Esophagus muscularis mucosa (tissue), 4 donors: ENCODE results near the gene PPP2R3A. TPM values are rescaled to one million over a fixed set of nuclear protein-coding genes. Genes with fewer than 3 reads are reported as not detected.
"Not testable (repeated sequence)": the region's sequence is repeated elsewhere in the genome, so short reads cannot be mapped to it uniquely, and the experiment has no call there.

Source experiments
- DNase-seq: peaks from one replicate; pipeline ENCODE4 v3.0.0-alpha.2; 2017; ENCODE audit errors: extremely low spot score
- H3K27ac ChIP-seq, 4 donors: fragments of 200-600 bp; sonication (generic); replicated peaks in 1 of 4; 1 replicate in 3 of 4; 2 replicates in 1 of 4; pipeline ENCODE4 v1.5.1; 2016 to 2019; ENCODE audit warnings: mild to moderate bottlenecking in 1 of 4
- H3K27me3 ChIP-seq, 4 donors: fragments of 200-600 bp; sonication (generic); one replicate each; pipeline versions ENCODE4 v1.5.1 to v1.6.0; 2016 to 2019
- H3K36me3 ChIP-seq, 4 donors: fragments of 200-600 bp; sonication (generic); one replicate each; pipeline ENCODE4 v1.5.1; 2016 to 2019
- H3K4me1 ChIP-seq, 4 donors: fragments of 200-600 bp; sonication (generic); one replicate each; pipeline ENCODE4 v1.5.1; 2016 to 2019
- H3K4me3 ChIP-seq, 4 donors: fragments of 200-600 bp; sonication (generic); 1 replicate in 2 of 4; 2 replicates in 2 of 4; pipeline ENCODE4 v1.5.1; 2016 to 2019; ENCODE audit warnings: mild to moderate bottlenecking in 4 of 4, moderate library complexity in 1 of 4
- H3K9me3 ChIP-seq, 4 donors: fragments of 200-600 bp; sonication (generic); 1 replicate in 3 of 4; 2 replicates in 1 of 4; pipeline ENCODE4 v1.5.1; 2016 to 2019
- EP300 ChIP-seq: sonication (generic); formaldehyde crosslinking; IDR thresholded peaks from one replicate; pipeline ENCODE4 v1.6.1; 2017; ENCODE audit warnings: antibody characterized with exemption
- POLR2A ChIP-seq: fragments of 450-650 bp; IDR thresholded peaks from one replicate; pipeline ENCODE4 v1.6.1; 2017; ENCODE audit warnings: antibody characterized with exemption, moderate library complexity, mild to moderate bottlenecking, low read depth
- POLR2AphosphoS5 ChIP-seq, 2 donors: sonication (generic); formaldehyde crosslinking; IDR thresholded peaks; one replicate each; pipeline ENCODE4 v1.6.1; 2017; ENCODE audit warnings: antibody characterized with exemption in 2 of 2
- WGBS: methylation state at CpG from one replicate; pipeline ENCODE4 v1.1.5; 2018; 5-methylcytosine and 5-hydroxymethylcytosine counted together
- intact Hi-C: fragments of 100-400 bp; cut with DNase I; formaldehyde crosslinking; loops from one replicate; pipeline ENCODE4 v1.15.1; 2023
- total RNA-seq, 4 donors: library from RNA; depleted of rRNA; stranded (reverse); fragments of >200 nt; gene quantifications; one replicate each; pipeline versions ENCODE4 v1.1.0 to v1.2.1, GENCODE V29; 2016
- TF ChIP-seq, protein P1 (sequence below), 3 experiments: fragments of 200-600 bp in 2 of 3; fragments of 450-650 bp in 1 of 3; sonication (generic) in 2 of 3; IDR thresholded peaks; one replicate each; pipeline ENCODE4 v1.5.1; 2017 to 2019; ENCODE audit warnings: antibody characterized with exemption in 3 of 3, mild to moderate bottlenecking in 2 of 3, moderate library complexity in 1 of 3

Gene PPP2R3A
- total RNA-seq, 4 donors from 2014 or later: 19.4 to 28.9 (median 26.3) TPM

DNA sequence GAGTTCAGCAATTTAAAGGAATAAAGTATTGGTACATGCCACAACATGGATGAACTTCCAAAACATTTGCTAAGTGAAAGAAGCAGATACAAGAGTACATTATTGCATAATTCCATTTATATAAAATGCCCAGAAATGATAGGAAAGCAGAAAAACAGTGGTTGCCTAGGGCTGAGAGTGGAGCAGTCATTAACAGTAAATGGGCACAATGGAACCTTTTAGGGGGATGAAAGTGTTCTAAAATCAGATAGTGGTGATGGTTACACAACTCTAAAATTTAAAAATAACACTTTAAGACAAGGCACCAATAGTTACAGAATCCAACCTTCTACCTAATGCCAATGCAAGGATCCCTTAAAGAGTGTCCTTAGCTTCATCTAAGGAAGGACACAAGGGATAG is 196.0 kb downstream of the PPP2R3A start:
- Histone ChIP-seq H3K27me3 (no peaks in the 10 kb centered on the region), H3K4me3 (no peak overlapping the region), H3K4me1 (peaks cover 22 to 66% (median 47%) of the 10 kb centered on the region in 4 donors), H3K9me3 (no peaks in the 10 kb centered on the region), H3K27ac (no peak overlapping the region), H3K36me3 (no peaks in the 10 kb centered on the region)
- TF ChIP-seq, protein P1, sequence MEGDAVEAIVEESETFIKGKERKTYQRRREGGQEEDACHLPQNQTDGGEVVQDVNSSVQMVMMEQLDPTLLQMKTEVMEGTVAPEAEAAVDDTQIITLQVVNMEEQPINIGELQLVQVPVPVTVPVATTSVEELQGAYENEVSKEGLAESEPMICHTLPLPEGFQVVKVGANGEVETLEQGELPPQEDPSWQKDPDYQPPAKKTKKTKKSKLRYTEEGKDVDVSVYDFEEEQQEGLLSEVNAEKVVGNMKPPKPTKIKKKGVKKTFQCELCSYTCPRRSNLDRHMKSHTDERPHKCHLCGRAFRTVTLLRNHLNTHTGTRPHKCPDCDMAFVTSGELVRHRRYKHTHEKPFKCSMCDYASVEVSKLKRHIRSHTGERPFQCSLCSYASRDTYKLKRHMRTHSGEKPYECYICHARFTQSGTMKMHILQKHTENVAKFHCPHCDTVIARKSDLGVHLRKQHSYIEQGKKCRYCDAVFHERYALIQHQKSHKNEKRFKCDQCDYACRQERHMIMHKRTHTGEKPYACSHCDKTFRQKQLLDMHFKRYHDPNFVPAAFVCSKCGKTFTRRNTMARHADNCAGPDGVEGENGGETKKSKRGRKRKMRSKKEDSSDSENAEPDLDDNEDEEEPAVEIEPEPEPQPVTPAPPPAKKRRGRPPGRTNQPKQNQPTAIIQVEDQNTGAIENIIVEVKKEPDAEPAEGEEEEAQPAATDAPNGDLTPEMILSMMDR (IDR thresholded peaks at IDR 0.05): no peak
- intact Hi-C loops: no loop called here
- no peak for DNase-seq

DNA sequence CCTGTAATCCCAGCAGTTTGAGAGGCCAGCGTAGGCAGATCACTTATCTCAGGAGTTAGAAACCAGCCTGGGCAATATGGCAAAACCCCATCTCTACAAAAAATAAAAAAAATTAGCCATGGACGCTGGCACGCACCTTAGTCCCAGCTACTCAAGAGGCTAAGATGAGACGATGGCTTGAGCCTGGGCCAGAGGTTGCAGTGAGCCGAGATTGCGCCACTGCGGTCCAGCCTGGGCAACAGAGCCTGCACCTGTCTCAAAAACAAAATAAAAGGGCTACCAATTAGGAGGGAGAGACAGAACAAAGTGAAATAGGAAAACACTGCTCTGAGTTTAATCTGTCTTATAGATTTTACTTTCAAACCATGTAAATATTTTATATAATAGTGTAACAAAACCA is 196.8 kb downstream of the PPP2R3A start:
- Histone ChIP-seq H3K27me3 (no peaks in the 10 kb centered on the region), H3K4me1 (peaks cover 26 to 70% (median 53%) of the 10 kb centered on the region in 4 donors), H3K4me3 (no peak overlapping the region), H3K36me3 (no peaks in the 10 kb centered on the region), H3K27ac (no peak overlapping the region), H3K9me3 (no peaks in the 10 kb centered on the region)
- TF ChIP-seq EP300 (no peak), POLR2A (no peak), POLR2AphosphoS5 (IDR thresholded peaks at IDR 0.05) (no peak)
- TF ChIP-seq, protein P1 (IDR thresholded peaks at IDR 0.05): no peak
- WGBS: 93% methylated on average over 7 of the region's 7 CpGs
- intact Hi-C loops: no loop called here
- no peak for DNase-seq

DNA sequence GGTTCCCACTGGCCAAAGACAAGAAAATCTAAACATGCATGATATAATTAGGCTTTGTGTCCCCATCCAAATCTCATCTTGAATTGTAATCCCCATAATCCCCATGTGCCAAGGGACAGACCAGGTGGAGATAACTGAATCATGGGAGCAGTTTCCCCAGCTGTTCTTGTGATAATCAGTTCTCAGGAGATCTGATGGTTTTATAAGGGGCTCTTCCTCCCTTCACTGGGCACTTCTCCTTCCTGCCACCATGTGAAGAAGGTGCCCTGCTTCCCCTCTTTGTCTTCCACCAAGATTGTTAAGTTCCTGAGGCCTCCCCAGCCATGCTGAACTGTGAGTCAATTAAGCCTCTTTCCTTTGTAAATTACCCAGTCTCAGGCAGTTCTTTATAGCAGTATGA is 198.1 kb downstream of the PPP2R3A start:
- intact Hi-C loops, DNase-seq, H3K27me3 ChIP-seq, H3K27ac ChIP-seq, H3K36me3 ChIP-seq, H3K4me3 ChIP-seq, H3K9me3 ChIP-seq: not testable (repeated sequence)
- peaks cover 26 to 62% (median 51%) of the 10 kb centered on the region in 4 donors for H3K4me1 ChIP-seq

DNA sequence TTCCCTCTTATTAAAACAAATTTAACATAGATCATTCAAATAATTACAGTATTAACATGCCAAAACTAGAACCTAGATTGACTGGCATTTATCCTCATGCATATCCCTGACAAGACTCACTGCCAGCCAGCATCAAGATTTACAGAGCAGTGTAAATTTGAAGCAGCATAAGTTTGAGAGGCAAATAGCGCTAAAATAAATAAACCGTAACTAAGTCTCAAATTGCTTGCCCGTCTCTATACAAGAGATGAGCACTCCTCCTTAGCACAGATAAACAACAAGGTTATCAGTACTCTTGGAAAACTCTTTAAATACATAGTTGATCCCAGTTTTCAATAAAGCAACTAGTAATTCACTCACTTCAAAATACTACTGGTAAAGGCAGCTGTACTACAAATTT is 201.0 kb downstream of the PPP2R3A start:
- intact Hi-C loops: no loop called here
- H3K27ac ChIP-seq: no peak overlapping the region
- TF ChIP-seq POLR2AphosphoS5 (IDR thresholded peaks at IDR 0.05) (no peak), POLR2A (no peak), EP300 (no peak)
- TF ChIP-seq, protein P1 (IDR thresholded peaks at IDR 0.05): no peak
- H3K4me1 ChIP-seq: peaks cover 22 to 83% (median 67%) of the 10 kb centered on the region in 4 donors
- no peaks in the 10 kb centered on the region for H3K27me3 ChIP-seq
- no peak overlapping the region for H3K4me3 ChIP-seq
- no peaks in the 10 kb centered on the region for H3K9me3 ChIP-seq
- DNase-seq: no peak
- H3K36me3 ChIP-seq: no peaks in the 10 kb centered on the region
- WGBS: 61% methylated on average over 3 of the region's 3 CpGs

DNA sequence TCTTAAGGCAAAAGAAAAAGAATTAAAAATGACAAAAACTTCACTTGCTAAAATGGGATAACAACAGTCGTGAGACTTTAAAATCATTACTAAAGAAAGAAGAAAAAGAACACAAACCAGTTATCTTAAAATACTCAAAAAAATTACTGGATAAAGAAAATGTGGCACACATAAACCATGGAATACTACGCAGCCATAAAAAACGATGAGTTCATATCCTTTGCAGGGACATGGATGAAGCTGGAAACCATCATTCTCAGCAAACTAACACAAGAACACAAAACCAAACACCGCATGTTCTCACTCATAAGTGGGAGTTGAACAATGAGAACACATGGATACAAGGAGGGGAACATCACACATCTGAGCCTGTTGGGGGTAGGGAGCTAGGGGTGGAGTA is 202.7 kb downstream of the PPP2R3A start:
- WGBS: 97% methylated on average over 4 of the region's 4 CpGs
- DNase-seq, H3K9me3 ChIP-seq, H3K27me3 ChIP-seq, intact Hi-C loops, H3K27ac ChIP-seq, H3K36me3 ChIP-seq, H3K4me3 ChIP-seq: not testable (repeated sequence)
- H3K4me1 ChIP-seq: peaks cover 25 to 83% (median 65%) of the 10 kb centered on the region in 4 donors

DNA sequence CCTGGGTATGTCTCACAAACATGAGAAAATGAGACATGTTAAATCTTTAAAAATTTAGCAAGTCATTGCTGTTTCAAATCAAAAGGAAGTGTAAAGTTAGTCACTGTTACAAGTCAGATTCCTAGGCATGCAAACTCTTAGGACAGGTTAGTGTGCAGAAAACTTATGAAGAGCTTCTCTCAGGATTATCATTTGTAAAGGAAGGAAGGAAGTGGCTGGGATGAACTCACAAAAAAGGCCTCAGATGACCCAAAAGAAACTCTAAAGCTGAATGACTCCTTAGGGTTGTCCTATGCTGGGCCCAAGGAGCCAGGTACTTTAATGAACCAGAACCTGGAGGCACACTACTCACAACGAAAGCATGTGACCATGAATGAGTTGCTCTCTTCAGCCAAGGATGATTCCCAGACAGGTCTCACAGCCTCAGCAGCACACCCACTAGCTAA is 205.6 kb downstream of the PPP2R3A start:
- Histone ChIP-seq H3K36me3 (no peaks in the 10 kb centered on the region), H3K4me1 (peaks cover 38 to 83% (median 66%) of the 10 kb centered on the region in 4 donors), H3K27me3 (no peaks in the 10 kb centered on the region), H3K9me3 (no peaks in the 10 kb centered on the region), H3K4me3 (no peak overlapping the region), H3K27ac (peak overlapping the region in 1 of 4 donors; percentile 38)
- TF ChIP-seq, protein P1 (IDR thresholded peaks at IDR 0.05): no peak
- TF ChIP-seq POLR2A (no peak), EP300 (no peak), POLR2AphosphoS5 (IDR thresholded peaks at IDR 0.05) (no peak)
- WGBS: 55% methylated on average over 1 of the region's 1 CpG
- intact Hi-C loops: no loop called here
- DNase-seq: no peak
